Measurements from ENCODE around the gene CISD3.

CISD3 gene

GRCh38 chr17:38766341-38766740, 36.2 kb downstream of the CISD3 start:
- H3K27ac ChIP-seq (ENCODE audit: low read length): no peak overlapping the region
- peaks cover 65 to 94% of the 10 kb centered on the region in 2 donors for H3K36me3 ChIP-seq (ENCODE audit: control insufficient read depth in 1 of 2, insufficient read depth in 2 of 2, low read length in 2 of 2)
- H3K4me3 ChIP-seq (ENCODE audit: low read depth in 1 of 2, low read length in 2 of 2): no peak overlapping the region
- H3K27me3 ChIP-seq (ENCODE audit: low read depth, low read length): no peaks in the 10 kb centered on the region
- H3K4me1 ChIP-seq (ENCODE audit: control insufficient read depth in 1 of 2, insufficient read depth in 2 of 2, low read length in 2 of 2): no peaks in the 10 kb centered on the region
- no peaks in the 10 kb centered on the region for H3K9me3 ChIP-seq (ENCODE audit: control insufficient read depth in 1 of 2, low read length in 2 of 2)

DNA sequence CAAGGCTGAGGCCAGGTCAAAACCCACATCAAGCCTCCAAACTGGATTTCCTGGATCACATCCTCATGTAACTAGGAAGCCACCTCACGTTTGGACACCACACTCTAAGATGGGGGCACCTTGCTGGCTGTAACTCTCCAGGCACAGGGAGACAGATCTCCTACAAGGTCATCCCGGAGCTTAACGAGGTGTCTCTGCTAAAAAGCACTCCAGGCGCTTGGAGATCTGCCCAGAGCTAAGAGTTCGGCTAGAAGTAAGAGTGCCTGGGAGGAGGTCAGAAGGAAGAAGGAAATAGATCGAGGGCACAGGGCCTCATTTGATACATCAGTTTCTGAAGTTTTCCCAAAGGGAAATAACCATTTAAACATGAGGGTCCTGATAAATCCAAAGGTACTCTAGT, 38.3 kb downstream of the CISD3 start:
- Histone ChIP-seq H3K9me3 (ENCODE audit: control insufficient read depth in 1 of 2, low read length in 2 of 2) (no peaks in the 10 kb centered on the region), H3K27me3 (ENCODE audit: low read depth, low read length) (no peaks in the 10 kb centered on the region), H3K4me3 (ENCODE audit: low read depth in 1 of 2, low read length in 2 of 2) (no peak overlapping the region), H3K4me1 (ENCODE audit: control insufficient read depth in 1 of 2, insufficient read depth in 2 of 2, low read length in 2 of 2) (no peaks in the 10 kb centered on the region), H3K36me3 (ENCODE audit: control insufficient read depth in 1 of 2, insufficient read depth in 2 of 2, low read length in 2 of 2) (peaks cover 53 to 93% of the 10 kb centered on the region in 2 donors), H3K27ac (ENCODE audit: low read length) (no peak overlapping the region)

DNA sequence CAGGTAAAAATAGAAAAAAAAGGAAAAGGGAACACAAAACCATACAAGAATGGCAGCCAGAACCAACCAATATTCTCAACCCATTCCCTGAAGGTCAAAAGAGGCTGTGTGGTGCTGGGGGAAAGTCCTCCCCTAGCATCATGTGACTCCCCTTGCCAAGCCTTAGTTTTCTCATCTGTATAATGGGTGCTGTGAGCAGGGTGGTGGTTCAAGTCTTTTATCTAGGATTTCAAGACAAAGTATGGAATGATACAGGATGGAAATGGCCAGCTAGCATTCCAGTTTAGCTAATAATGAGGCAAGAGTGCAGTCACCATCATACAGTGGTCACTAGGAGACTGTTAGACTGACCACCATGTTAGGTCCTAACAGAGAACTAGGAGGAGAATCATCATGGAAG, 43.1 kb downstream of the CISD3 start:
- Histone ChIP-seq H3K27ac (ENCODE audit: low read length) (no peak overlapping the region), H3K27me3 (ENCODE audit: low read depth, low read length) (no peaks in the 10 kb centered on the region), H3K4me1 (ENCODE audit: control insufficient read depth in 1 of 2, insufficient read depth in 2 of 2, low read length in 2 of 2) (no peaks in the 10 kb centered on the region), H3K36me3 (ENCODE audit: control insufficient read depth in 1 of 2, insufficient read depth in 2 of 2, low read length in 2 of 2) (peaks cover 46 to 86% of the 10 kb centered on the region in 2 donors), H3K9me3 (ENCODE audit: control insufficient read depth in 1 of 2, low read length in 2 of 2) (no peaks in the 10 kb centered on the region), H3K4me3 (ENCODE audit: low read depth in 1 of 2, low read length in 2 of 2) (no peak overlapping the region)

DNA sequence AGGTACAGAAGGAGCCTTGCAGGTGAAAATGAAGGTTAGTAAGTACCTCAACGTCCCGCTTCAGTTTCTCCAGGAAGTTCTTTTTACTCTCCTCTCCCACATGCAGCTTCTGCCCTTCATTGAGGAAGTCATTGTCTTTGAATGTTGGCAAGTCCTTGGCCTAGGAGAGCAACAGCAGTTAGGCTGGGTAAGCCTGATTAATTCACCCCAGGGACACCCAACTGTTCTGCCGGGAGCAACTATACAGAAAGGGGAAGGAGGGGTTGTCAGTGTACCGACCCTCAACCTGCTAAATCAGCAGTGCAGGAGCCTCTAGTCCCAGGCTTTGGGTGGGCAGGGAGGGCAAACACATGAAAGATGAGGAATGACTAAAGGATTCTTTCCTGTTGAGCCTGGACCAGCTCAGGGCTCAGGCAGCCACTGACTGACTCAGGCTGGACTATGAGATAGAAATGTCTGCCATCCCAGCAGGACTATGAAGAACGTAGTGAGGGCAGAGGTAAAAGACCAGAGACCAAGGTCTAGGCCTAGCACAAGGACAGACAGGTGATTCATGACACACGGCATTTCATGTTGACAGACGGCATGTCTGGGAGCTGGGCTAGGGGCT, 47.6 kb downstream of the CISD3 start:
- no peak overlapping the region for H3K4me3 ChIP-seq (ENCODE audit: low read depth in 1 of 2, low read length in 2 of 2)
- H3K36me3 ChIP-seq (ENCODE audit: control insufficient read depth in 1 of 2, insufficient read depth in 2 of 2, low read length in 2 of 2): peaks cover 71 to 91% of the 10 kb centered on the region in 2 donors

GRCh38 chr17:38779965-38780752, 50.0 kb downstream of the CISD3 start:
- H3K4me1 ChIP-seq (ENCODE audit: control insufficient read depth in 1 of 2, insufficient read depth in 2 of 2, low read length in 2 of 2): no peaks in the 10 kb centered on the region
- H3K27me3 ChIP-seq (ENCODE audit: low read depth, low read length): no peaks in the 10 kb centered on the region
- H3K27ac ChIP-seq (ENCODE audit: low read length): no peak overlapping the region
- peaks cover 74 to 91% of the 10 kb centered on the region in 2 donors for H3K36me3 ChIP-seq (ENCODE audit: control insufficient read depth in 1 of 2, insufficient read depth in 2 of 2, low read length in 2 of 2)
- no peaks in the 10 kb centered on the region for H3K9me3 ChIP-seq (ENCODE audit: control insufficient read depth in 1 of 2, low read length in 2 of 2)
- no peak overlapping the region for H3K4me3 ChIP-seq (ENCODE audit: low read depth in 1 of 2, low read length in 2 of 2)

More for the DNA sequence above, 47.6 kb downstream of the CISD3 start:
- Histone ChIP-seq H3K4me1 (ENCODE audit: control insufficient read depth in 1 of 2, insufficient read depth in 2 of 2, low read length in 2 of 2) (no peaks in the 10 kb centered on the region), H3K27ac (ENCODE audit: low read length) (no peak overlapping the region), H3K9me3 (ENCODE audit: control insufficient read depth in 1 of 2, low read length in 2 of 2) (no peaks in the 10 kb centered on the region), H3K27me3 (ENCODE audit: low read depth, low read length) (no peaks in the 10 kb centered on the region)

GRCh38 chr17:38783227-38783626, 53.1 kb downstream of the CISD3 start:
- Histone ChIP-seq H3K27me3 (ENCODE audit: low read depth, low read length) (no peaks in the 10 kb centered on the region), H3K4me3 (ENCODE audit: low read depth in 1 of 2, low read length in 2 of 2) (no peak overlapping the region), H3K27ac (ENCODE audit: low read length) (no peak overlapping the region), H3K9me3 (ENCODE audit: control insufficient read depth in 1 of 2, low read length in 2 of 2) (no peaks in the 10 kb centered on the region), H3K4me1 (ENCODE audit: control insufficient read depth in 1 of 2, insufficient read depth in 2 of 2, low read length in 2 of 2) (no peaks in the 10 kb centered on the region), H3K36me3 (ENCODE audit: control insufficient read depth in 1 of 2, insufficient read depth in 2 of 2, low read length in 2 of 2) (peaks cover 71 to 83% of the 10 kb centered on the region in 2 donors)
